ENCODE data around the gene ANKH.

DNA sequence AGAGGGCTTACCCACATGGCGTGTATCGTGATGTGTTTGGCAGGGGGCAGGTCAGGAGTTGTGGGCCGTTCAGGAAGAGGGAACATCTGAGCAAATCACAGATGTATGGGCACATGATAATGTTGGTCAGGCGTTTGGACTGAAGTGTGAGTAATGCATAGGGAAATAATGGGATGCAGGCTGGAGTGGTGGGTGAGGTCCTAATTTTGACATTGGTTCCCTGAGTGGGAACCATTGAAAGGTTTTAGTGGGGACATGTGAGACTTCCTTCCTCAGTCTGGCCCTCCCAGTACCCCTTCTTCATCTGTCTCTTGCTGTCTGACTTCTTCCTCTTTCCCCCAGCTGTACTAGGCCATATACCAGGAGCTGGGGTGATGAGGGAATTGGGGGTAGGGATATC is 199.5 kb downstream of the ANKH start:
- TF ChIP-seq, protein P1, sequence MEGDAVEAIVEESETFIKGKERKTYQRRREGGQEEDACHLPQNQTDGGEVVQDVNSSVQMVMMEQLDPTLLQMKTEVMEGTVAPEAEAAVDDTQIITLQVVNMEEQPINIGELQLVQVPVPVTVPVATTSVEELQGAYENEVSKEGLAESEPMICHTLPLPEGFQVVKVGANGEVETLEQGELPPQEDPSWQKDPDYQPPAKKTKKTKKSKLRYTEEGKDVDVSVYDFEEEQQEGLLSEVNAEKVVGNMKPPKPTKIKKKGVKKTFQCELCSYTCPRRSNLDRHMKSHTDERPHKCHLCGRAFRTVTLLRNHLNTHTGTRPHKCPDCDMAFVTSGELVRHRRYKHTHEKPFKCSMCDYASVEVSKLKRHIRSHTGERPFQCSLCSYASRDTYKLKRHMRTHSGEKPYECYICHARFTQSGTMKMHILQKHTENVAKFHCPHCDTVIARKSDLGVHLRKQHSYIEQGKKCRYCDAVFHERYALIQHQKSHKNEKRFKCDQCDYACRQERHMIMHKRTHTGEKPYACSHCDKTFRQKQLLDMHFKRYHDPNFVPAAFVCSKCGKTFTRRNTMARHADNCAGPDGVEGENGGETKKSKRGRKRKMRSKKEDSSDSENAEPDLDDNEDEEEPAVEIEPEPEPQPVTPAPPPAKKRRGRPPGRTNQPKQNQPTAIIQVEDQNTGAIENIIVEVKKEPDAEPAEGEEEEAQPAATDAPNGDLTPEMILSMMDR (conservative IDR thresholded peaks at IDR 0.05; ENCODE audit: low read depth, low read length) = no peak
- TF ChIP-seq EZH2 (IDR thresholded peaks at IDR 0.05; ENCODE audit: borderline replicate concordance, low read depth, low read length, poor library complexity, severe bottlenecking) = no peak
